H4 (cell line): ENCODE data around the gene MCMBP. TPM values are rescaled to one million over a fixed set of nuclear protein-coding genes. Genes with fewer than 3 reads are reported as not detected.

ENCODE experiments used
- DNase-seq: peaks from one replicate; pipeline ENCODE4 v3.0.0-alpha.2; 2015; ENCODE audit warnings: low spot score
- total RNA-seq: library from RNA; depleted of rRNA; stranded (reverse); fragments of >200 nt; shearing (Covaris generic); gene quantifications from 2 replicates; pipeline ENCODE4 v1.2.3, GENCODE V29; 2014; rRNA removed

Gene MCMBP
- total RNA-seq, 1 experiment from 2014 or later, result 77.3 TPM

DNA sequence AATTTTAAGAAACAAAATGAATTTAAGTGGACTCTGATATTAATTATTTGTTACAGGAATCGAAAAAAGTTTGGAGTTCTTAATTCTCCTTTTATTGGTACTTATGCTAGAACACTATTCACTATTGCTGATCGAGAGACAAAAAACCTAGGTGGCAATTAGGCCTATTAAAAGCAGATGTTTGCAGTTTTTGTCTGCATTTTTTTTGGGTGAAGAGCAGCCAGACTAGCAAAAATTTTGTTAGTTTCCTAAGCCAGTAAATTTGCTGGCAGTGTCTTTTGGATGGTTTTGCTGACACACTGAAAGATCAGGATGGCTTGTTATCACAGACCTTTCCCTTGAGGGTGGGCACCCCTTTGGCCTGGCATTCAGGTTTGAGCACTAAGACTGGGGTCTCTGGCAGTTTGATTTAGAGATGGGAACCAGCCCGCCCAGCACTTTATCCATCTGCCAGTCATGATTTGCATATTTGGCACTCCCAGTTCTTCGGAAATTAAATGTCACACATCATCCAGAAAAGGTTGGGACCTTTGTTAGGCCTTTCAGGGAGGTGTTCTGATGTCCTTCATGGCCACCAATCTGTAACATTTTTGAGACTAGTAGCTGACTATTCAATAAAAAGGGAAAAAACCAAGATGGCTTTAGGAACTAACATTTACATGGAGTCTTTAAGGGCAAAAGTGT lies 89.5 kb downstream of the MCMBP start:
- no peak for DNase-seq

DNA sequence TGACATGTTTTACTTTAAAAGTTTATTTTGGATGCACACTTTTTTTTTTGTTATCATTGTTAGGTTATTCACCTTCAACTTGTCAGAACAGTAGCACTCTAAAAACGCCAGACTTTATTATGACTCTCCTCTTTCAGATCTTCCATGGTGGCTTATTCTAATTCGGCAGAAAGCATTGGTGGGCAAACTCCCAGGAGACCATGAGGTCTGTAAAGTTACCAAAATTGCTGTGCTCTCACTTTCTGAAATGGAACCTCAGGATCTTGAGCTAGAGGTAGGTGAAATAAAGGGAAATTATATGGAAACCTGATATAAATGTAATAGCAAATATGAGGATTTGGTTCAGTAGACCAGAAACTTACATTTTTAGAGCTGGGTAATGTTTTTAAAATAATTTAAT lies 91.1 kb downstream of the MCMBP start:
- DNase-seq, result no peak

DNA sequence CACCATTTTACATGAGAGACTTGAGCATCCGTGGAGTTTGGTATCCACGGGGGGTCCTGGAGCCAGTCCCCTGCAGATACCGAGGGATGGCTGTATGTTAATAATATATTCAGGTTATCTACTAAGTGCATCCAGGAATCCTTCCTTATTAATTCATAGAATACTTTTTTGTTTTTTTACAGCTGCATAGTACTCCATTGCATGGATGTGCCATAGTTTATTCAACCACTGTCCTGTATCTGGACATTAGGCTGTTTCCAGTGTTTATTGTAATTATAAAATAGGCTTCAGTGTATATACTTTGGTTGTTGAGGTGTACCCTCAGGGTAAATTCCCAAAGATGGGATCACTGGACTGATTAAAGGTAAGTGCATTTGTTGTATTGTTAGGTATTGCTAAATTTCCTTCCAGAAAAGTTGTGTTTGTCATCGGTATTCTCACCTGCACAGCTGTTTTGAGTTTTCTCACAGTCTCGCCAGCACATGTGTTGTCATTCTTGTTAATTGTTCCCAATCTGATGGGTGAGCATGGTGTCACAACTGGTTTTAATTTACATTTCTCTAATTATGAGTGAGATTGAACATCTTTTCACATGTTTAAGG lies 91.7 kb downstream of the MCMBP start:
- DNase-seq, result no peak

Other genes with a start within 250 kb of the MCMBP start
- 8.8 and 10.7 TPM in 2 replicates for gene BAG3, start 221.5 kb downstream of the MCMBP start, total RNA-seq
- gene INPP5F, start 146.8 kb downstream of the MCMBP start, total RNA-seq, result 8.9 and 9.5 TPM in 2 replicates
- gene SEC23IP, start 19.9 kb upstream of the MCMBP start, total RNA-seq, result 13.1 and 24.3 TPM in 2 replicates